ENCODE results near the gene WDR82. TPM values are rescaled to one million over a fixed set of nuclear protein-coding genes. Genes with fewer than 3 reads are reported as not detected.

Gene WDR82
- total RNA-seq, 4 donors from 2014 or later = 14.6 to 44.9 (median 40.8) TPM

DNA sequence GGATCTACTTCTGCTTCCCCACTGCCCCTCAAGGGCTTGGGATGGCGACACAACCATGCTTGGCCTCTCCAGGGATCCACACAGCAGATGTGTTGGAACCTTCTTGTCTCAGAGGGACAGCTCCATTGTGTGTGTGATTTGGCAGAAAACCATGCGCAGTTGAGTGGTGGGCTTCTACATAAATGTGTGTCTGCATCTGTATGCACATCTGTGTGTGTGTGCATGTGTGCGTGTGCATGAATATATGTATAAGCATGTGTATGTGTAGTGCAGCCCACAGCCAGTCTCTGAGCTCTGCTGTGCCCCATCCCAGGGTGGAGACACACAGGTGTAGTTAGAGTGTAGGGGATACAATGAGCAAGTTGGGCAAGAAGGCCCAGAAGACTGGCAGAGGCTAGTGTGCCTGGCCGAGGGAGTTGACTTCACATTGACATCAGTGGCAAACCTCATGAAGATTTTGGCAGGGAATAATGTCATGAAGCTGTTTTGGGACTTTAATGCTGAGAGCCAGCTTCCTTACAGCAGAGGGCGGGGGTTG, 17.3 kb upstream of the WDR82 start:
- Histone ChIP-seq H3K4me3 (no peak overlapping the region), H3K27me3 (no peaks in the 10 kb centered on the region), H3K36me3 (peaks cover 0 to 5% (median 0%) of the 10 kb centered on the region in 4 donors), H3K4me1 (peaks cover 0 to 10% (median 4%) of the 10 kb centered on the region in 4 donors), H3K9me3 (no peaks in the 10 kb centered on the region), H3K27ac (no peak overlapping the region)
- in situ Hi-C loops (cut with MboI; ENCODE audit: low pct_ligation_motif_present in 1 of 4, low pct_unique_long_range_greater_than_20kb in 1 of 4, low sequenced_read_pairs in 3 of 4) (no loop called here), intact Hi-C loops (cut with DNase I; ENCODE audit: low total_unique reads) (loop anchor here (10.0 kb wide), 1 partner anchor 49 kb away; no protein-coding TSS in a partner anchor)
- no peak for DNase-seq
- 87 to 100% methylated on average over 3 to 5 of the region's 5 CpGs for WGBS, 2 donors (ENCODE audit: low coverage in 1 of 2)
- TF ChIP-seq EP300 (IDR thresholded peaks at IDR 0.05; ENCODE audit: low read depth) = no peak
- TF ChIP-seq CTCF (IDR thresholded peaks at IDR 0.05) = no peak
- no peak for TF ChIP-seq POLR2A (IDR thresholded peaks at IDR 0.05)
- TF ChIP-seq POLR2AphosphoS5 (IDR thresholded peaks at IDR 0.05) = no peak

DNA sequence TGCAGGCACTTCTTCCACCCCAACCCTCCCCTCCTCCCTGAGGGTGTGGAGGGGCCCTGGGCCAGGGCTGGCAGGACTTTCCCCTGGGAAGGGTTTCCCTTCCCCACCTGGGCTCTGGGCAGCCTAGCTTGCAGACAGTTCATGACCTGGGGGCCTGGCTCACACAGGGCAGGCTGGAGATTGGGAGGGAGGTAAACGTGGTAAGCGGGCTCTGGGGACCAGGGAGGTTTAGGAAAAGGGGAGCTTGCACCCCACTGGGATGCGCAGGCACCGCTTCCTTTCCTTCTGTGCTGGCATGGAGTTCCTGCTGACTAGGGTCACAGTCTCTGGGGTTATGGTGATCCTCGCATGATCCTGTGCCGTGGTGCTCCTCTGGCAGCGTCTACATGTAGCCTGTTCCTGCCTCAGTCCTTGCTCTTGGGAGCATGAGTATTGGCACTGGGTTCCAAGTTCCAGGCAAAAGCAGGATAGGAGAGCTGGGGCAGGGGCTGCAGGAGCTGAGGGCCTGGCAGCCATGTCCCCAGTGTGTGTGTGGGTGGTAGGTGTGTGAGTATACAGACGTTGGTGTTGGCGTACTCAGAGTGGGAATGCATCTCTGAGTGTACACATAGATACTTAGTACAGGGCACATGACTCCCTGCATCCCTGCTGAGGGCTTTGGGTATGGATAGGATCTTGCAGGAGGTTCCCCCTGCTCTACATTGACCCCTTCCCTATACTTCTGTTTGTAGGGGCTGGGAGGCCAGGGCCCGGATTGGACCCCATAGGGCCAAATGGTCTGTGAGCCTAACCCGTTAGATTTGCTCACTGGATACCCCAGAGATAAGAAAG, 16.1 kb upstream of the WDR82 start:
- no peak overlapping the region for H3K4me3 ChIP-seq
- 75% methylated on average over 10 of the region's 11 CpGs; no CpG with 5 or more reads in 1 of the 2 donors for whole genome bisulfite sequencing, 2 donors (ENCODE audit: low coverage in 1 of 2)
- TF ChIP-seq EP300 (IDR thresholded peaks at IDR 0.05; ENCODE audit: low read depth) (no peak), CTCF (IDR thresholded peaks at IDR 0.05) (no peak), POLR2A (IDR thresholded peaks at IDR 0.05) (no peak), POLR2AphosphoS5 (IDR thresholded peaks at IDR 0.05) (no peak)
- H3K27me3 ChIP-seq = no peaks in the 10 kb centered on the region
- intact Hi-C loops (cut with DNase I; ENCODE audit: low total_unique reads) = loop anchor here (10.0 kb wide), 1 partner anchor 50 kb away; no protein-coding TSS in a partner anchor
- in situ Hi-C loops (cut with MboI; ENCODE audit: low pct_ligation_motif_present in 1 of 4, low pct_unique_long_range_greater_than_20kb in 1 of 4, low sequenced_read_pairs in 3 of 4) = no loop called here
- H3K27ac ChIP-seq = no peak overlapping the region
- peaks cover 5 to 10% (median 6%) of the 10 kb centered on the region in 4 donors for H3K4me1 ChIP-seq
- DNase-seq = no peak
- H3K36me3 ChIP-seq = peaks cover 0 to 5% (median 0%) of the 10 kb centered on the region in 4 donors
- H3K9me3 ChIP-seq = no peaks in the 10 kb centered on the region

DNA sequence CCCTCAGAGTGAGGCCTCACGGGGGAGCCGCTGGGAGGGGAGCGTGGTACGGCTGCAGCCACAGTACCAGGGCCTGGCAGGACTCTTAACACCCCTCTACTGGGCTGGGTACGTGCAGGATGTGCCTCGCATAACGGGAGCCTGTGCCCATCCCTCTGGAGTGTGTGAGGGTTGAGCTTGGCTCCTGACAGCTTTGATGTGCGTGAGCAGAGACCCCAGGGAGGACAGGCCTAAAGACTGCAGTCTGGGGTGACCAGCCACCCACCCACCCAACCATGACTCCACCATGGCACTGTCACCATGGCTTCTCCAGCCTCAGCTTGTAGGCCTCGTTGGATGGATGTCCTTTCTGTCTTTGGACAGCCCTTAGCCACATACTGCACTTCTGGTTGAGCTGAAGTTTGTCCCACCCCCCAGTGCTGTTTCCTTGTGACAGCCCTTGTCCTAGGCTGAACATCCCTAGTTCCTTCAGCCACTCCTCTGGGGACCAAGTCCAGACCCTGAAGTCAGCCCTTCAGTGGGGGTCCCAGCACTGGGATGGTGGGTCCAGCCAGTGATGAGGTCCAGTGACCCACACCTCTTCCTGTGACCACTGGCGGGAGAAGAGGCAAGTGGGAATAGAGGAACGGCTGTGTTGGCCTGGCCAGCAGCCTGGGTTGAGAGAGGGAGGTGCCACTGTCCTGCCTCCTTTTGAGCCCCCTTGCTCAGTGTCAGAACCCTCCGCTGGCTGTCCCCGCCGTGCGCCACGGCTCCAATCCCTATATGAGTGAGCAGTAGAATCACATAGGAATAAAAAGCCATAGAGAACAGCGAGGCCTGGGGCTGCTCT, 15.3 kb upstream of the WDR82 start:
- 92% methylated on average over 16 of the region's 17 CpGs; no CpG with 5 or more reads in 1 of the 2 donors for WGBS, 2 donors (ENCODE audit: low coverage in 1 of 2)

More for the DNA sequence above, 15.3 kb upstream of the WDR82 start:
- Histone ChIP-seq H3K36me3 (peaks cover 0 to 5% (median 0%) of the 10 kb centered on the region in 4 donors), H3K27ac (no peak overlapping the region), H3K9me3 (no peaks in the 10 kb centered on the region), H3K4me1 (peaks cover 6 to 18% (median 14%) of the 10 kb centered on the region in 4 donors), H3K4me3 (no peak overlapping the region), H3K27me3 (no peaks in the 10 kb centered on the region)
- in situ Hi-C loops (cut with MboI; ENCODE audit: low pct_ligation_motif_present in 1 of 4, low pct_unique_long_range_greater_than_20kb in 1 of 4, low sequenced_read_pairs in 3 of 4) = no loop called here
- no peak for TF ChIP-seq POLR2A (IDR thresholded peaks at IDR 0.05)
- TF ChIP-seq POLR2AphosphoS5 (IDR thresholded peaks at IDR 0.05) = no peak
- no peak for TF ChIP-seq EP300 (IDR thresholded peaks at IDR 0.05; ENCODE audit: low read depth)
- TF ChIP-seq CTCF (IDR thresholded peaks at IDR 0.05) = no peak
- DNase-seq = no peak
- intact Hi-C loops (cut with DNase I; ENCODE audit: low total_unique reads) = loop anchor here (10.0 kb wide), 1 partner anchor 51 kb away; no protein-coding TSS in a partner anchor
